HepG2 (cell line): Measurements from ENCODE around the gene SCAF8.

Experiments used
- NCOA1 ChIP-seq: sonication (generic); formaldehyde crosslinking; IDR thresholded peaks from 2 replicates; pipeline ENCODE4 v1.9.0; 2021; ENCODE audit warnings: missing genetic modification reagents
- TF ChIP-seq, protein P1 (sequence below): IDR thresholded peaks from 2 replicates; pipeline ENCODE4 v1.6.1; 2012; ENCODE audit warnings: low read length, improper control_type of control experiment

DNA sequence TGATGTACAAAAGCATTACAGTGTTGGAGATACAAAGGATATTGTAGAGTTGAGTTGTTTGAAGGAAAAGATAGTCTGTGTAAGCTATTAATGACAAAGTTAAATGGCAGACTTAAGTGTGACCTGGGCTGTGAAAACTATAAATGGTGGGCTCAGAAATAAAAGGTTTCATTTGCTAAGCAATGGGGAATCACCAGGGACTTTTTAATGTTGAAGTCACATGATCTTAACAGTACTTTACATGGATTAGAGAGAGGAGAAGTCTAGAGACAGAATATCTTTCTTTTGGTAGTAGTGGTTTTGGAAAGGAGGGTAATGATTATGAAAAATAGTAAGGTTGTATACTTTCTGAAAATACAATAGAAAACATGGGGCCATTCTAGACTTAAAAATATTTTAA is 67.1 kb downstream of the SCAF8 start:
- no peak for TF ChIP-seq NCOA1 (CRISPR knock-in tag)
- TF ChIP-seq, protein P1, sequence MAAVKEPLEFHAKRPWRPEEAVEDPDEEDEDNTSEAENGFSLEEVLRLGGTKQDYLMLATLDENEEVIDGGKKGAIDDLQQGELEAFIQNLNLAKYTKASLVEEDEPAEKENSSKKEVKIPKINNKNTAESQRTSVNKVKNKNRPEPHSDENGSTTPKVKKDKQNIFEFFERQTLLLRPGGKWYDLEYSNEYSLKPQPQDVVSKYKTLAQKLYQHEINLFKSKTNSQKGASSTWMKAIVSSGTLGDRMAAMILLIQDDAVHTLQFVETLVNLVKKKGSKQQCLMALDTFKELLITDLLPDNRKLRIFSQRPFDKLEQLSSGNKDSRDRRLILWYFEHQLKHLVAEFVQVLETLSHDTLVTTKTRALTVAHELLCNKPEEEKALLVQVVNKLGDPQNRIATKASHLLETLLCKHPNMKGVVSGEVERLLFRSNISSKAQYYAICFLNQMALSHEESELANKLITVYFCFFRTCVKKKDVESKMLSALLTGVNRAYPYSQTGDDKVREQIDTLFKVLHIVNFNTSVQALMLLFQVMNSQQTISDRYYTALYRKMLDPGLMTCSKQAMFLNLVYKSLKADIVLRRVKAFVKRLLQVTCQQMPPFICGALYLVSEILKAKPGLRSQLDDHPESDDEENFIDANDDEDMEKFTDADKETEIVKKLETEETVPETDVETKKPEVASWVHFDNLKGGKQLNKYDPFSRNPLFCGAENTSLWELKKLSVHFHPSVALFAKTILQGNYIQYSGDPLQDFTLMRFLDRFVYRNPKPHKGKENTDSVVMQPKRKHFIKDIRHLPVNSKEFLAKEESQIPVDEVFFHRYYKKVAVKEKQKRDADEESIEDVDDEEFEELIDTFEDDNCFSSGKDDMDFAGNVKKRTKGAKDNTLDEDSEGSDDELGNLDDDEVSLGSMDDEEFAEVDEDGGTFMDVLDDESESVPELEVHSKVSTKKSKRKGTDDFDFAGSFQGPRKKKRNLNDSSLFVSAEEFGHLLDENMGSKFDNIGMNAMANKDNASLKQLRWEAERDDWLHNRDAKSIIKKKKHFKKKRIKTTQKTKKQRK = no peak
